Liver (tissue), 10 donors: ENCODE results near the gene AGPAT3. TPM values are rescaled to one million over a fixed set of nuclear protein-coding genes. Genes with fewer than 3 reads are reported as not detected.

ENCODE experiments used
- DNase-seq: peaks from one replicate; pipeline ENCODE4 v3.0.0-alpha.2; 2017; ENCODE audit warnings: low spot score
- H3K27ac ChIP-seq, 2 donors: one replicate each; pipeline ENCODE4 v1.7.0; 2013; ENCODE audit warnings: inconsistent platforms in 2 of 2, low read length in 2 of 2, control low read depth in 1 of 2, low read depth in 1 of 2, mild to moderate bottlenecking in 1 of 2
- H3K27me3 ChIP-seq, 4 donors: one replicate each; pipeline versions ENCODE4 v1.6.1 to v1.7.0; 2013; ENCODE audit warnings: low read length in 3 of 4, inconsistent platforms in 1 of 4, mild to moderate bottlenecking in 1 of 4, moderate library complexity in 1 of 4; ENCODE audit not compliant: control insufficient read depth in 4 of 4, insufficient read depth in 4 of 4
- H3K36me3 ChIP-seq, 4 donors: one replicate each; pipeline versions ENCODE4 v1.6.1 to v1.7.0; 2013; ENCODE audit warnings: low read length in 3 of 4, mild to moderate bottlenecking in 3 of 4, low read depth in 1 of 4, moderate library complexity in 1 of 4; ENCODE audit not compliant: control insufficient read depth in 4 of 4, insufficient read depth in 3 of 4
- H3K4me1 ChIP-seq, 4 donors: one replicate each; pipeline versions ENCODE4 v1.6.1 to v1.7.0; 2013; ENCODE audit warnings: low read length in 3 of 4, mild to moderate bottlenecking in 3 of 4, moderate library complexity in 1 of 4; ENCODE audit not compliant: control insufficient read depth in 4 of 4, insufficient read depth in 4 of 4
- H3K4me3 ChIP-seq, 3 donors: one replicate each; pipeline versions ENCODE4 v1.6.1 to v1.7.0; 2013; ENCODE audit warnings: low read length in 3 of 3, control low read depth in 1 of 3, low read depth in 1 of 3, mild to moderate bottlenecking in 1 of 3
- H3K9ac ChIP-seq, 2 donors: one replicate each; pipeline ENCODE4 v1.7.0; 2013; ENCODE audit warnings: low read length in 2 of 2, mild to moderate bottlenecking in 2 of 2, moderate library complexity in 2 of 2, control low read depth in 1 of 2, low read depth in 1 of 2
- H3K9me3 ChIP-seq, 4 donors: one replicate each; pipeline versions ENCODE4 v1.6.1 to v1.7.0; 2013; ENCODE audit warnings: low read length in 3 of 4; ENCODE audit not compliant: control insufficient read depth in 4 of 4
- EGR1 ChIP-seq, 2 donors: IDR thresholded peaks; 2 replicates each; pipeline ENCODE4 v1.6.1; 2016 to 2018; ENCODE audit warnings: antibody characterized with exemption in 2 of 2, low read depth in 2 of 2
- FOXA1 ChIP-seq: IDR thresholded peaks from 2 replicates; pipeline ENCODE4 v1.6.1; 2016; ENCODE audit warnings: antibody characterized with exemption
- GABPA ChIP-seq, 2 donors: IDR thresholded peaks in 1 of 2; conservative IDR thresholded peaks in 1 of 2; 2 replicates each; pipeline ENCODE4 v1.6.1; 2016; ENCODE audit warnings: antibody characterized with exemption in 2 of 2, mild to moderate bottlenecking in 1 of 2, moderate library complexity in 1 of 2
- HNF4A ChIP-seq, 2 donors: conservative IDR thresholded peaks; 2 replicates each; pipeline ENCODE4 v1.6.1; 2016; ENCODE audit warnings: antibody characterized with exemption in 2 of 2, mild to moderate bottlenecking in 2 of 2
- HNF4G ChIP-seq: IDR thresholded peaks from 2 replicates; pipeline ENCODE4 v1.6.1; 2016; ENCODE audit warnings: antibody characterized with exemption
- JUND ChIP-seq, 2 donors: IDR thresholded peaks; 2 replicates each; pipeline ENCODE4 v1.6.1; 2016; ENCODE audit warnings: antibody characterized with exemption in 2 of 2
- NR2F2 ChIP-seq: IDR thresholded peaks from 2 replicates; pipeline ENCODE4 v1.6.1; 2016; ENCODE audit warnings: antibody characterized with exemption
- SP1 ChIP-seq: IDR thresholded peaks from 2 replicates; pipeline ENCODE4 v1.6.1; 2018; ENCODE audit warnings: antibody characterized with exemption, mild to moderate bottlenecking
- WGBS: extraction: QIAGEN DNeasy Blood & Tissue Kit; methylation state at CpG from one replicate; pipeline ENCODE4 v1.1.7; 2013; 5-methylcytosine and 5-hydroxymethylcytosine counted together
- polyA plus RNA-seq, 2 donors: library from polyadenylated mRNA; stranded (reverse) in 1 of 2; unstranded in 1 of 2; fragments of 200-250 nt in 1 of 2; fragments of >200 nt in 1 of 2; fragmentation: Nextera tagmentation in 1 of 2; extraction: Ambion mirVana in 1 of 2; gene quantifications; one replicate each; pipeline versions ENCODE4 v1.2.1 to v1.2.3, GENCODE V29; 2013 to 2015
- small RNA-seq: library from RNA; depleted of rRNA; stranded (forward); fragments of <200 nt; gene quantifications from one replicate; pipeline ENCODE3, GENCODE V24; 2014
- total RNA-seq, 2 donors: library from RNA; depleted of rRNA; stranded (reverse); fragments of >200 nt; gene quantifications; one replicate each; pipeline ENCODE4 v1.2.3, GENCODE V29; 2014
- TF ChIP-seq, protein P1 (sequence below): IDR thresholded peaks from 2 replicates; pipeline ENCODE4 v1.6.1; 2016; ENCODE audit warnings: antibody characterized with exemption
- TF ChIP-seq, protein P2 (sequence below): IDR thresholded peaks from 2 replicates; pipeline ENCODE4 v1.6.1; 2016; ENCODE audit warnings: antibody characterized with exemption
- TF ChIP-seq, protein P3 (sequence below): fragments of 150-350 bp; IDR thresholded peaks from 2 replicates; pipeline ENCODE4 v1.5.1; 2017; ENCODE audit warnings: improper control_type of control experiment, low read depth, low read length; ENCODE audit not compliant: missing input control
- TF ChIP-seq, protein P4 (sequence below): IDR thresholded peaks from 2 replicates; pipeline ENCODE4 v1.6.1; 2016; ENCODE audit warnings: antibody characterized with exemption, mild to moderate bottlenecking
- donor health status: healthy.
- donor health status: healthy.
- donor health status: healthy.
- donor health status: healthy.
- donor health status: healthy.

The AGPAT3 gene
- total and polyA plus RNA-seq, 4 donors: 32.3 to 148 (median 59.8) TPM

DNA sequence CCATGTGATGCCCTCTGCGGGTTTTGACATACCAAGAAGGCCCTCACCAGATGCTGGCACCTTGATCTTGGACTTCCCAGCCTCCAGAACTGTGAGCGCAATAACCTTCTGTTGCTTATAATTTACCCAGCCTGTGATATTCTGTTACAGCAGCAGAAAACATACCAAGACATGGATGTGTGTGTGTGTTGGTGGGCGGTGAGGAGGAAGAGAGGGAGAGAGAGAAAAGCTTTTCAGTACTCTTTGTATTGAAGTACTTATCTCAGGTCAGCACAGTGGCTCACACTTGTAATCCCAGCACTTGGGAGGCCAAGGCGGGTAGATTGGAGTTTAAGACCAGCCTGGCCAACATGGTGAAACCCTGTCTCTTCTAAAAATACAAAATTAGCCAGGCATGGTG, 170.2 kb downstream of the AGPAT3 start:
- Histone ChIP-seq H3K27ac (no peak overlapping the region), H3K36me3 (peaks cover 5 to 49% (median 41%) of the 10 kb centered on the region in 4 donors), H3K4me1 (no peaks in the 10 kb centered on the region), H3K9me3 (no peaks in the 10 kb centered on the region), H3K9ac (no peak overlapping the region), H3K27me3 (no peaks in the 10 kb centered on the region), H3K4me3 (no peak overlapping the region)
- WGBS: 99% methylated on average over 4 of the region's 4 CpGs
- TF ChIP-seq, protein P1, sequence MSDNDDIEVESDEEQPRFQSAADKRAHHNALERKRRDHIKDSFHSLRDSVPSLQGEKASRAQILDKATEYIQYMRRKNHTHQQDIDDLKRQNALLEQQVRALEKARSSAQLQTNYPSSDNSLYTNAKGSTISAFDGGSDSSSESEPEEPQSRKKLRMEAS: no peak
- TF ChIP-seq, protein P2, sequence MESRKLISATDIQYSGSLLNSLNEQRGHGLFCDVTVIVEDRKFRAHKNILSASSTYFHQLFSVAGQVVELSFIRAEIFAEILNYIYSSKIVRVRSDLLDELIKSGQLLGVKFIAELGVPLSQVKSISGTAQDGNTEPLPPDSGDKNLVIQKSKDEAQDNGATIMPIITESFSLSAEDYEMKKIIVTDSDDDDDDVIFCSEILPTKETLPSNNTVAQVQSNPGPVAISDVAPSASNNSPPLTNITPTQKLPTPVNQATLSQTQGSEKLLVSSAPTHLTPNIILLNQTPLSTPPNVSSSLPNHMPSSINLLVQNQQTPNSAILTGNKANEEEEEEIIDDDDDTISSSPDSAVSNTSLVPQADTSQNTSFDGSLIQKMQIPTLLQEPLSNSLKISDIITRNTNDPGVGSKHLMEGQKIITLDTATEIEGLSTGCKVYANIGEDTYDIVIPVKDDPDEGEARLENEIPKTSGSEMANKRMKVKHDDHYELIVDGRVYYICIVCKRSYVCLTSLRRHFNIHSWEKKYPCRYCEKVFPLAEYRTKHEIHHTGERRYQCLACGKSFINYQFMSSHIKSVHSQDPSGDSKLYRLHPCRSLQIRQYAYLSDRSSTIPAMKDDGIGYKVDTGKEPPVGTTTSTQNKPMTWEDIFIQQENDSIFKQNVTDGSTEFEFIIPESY: no peak
- TF ChIP-seq, protein P3, sequence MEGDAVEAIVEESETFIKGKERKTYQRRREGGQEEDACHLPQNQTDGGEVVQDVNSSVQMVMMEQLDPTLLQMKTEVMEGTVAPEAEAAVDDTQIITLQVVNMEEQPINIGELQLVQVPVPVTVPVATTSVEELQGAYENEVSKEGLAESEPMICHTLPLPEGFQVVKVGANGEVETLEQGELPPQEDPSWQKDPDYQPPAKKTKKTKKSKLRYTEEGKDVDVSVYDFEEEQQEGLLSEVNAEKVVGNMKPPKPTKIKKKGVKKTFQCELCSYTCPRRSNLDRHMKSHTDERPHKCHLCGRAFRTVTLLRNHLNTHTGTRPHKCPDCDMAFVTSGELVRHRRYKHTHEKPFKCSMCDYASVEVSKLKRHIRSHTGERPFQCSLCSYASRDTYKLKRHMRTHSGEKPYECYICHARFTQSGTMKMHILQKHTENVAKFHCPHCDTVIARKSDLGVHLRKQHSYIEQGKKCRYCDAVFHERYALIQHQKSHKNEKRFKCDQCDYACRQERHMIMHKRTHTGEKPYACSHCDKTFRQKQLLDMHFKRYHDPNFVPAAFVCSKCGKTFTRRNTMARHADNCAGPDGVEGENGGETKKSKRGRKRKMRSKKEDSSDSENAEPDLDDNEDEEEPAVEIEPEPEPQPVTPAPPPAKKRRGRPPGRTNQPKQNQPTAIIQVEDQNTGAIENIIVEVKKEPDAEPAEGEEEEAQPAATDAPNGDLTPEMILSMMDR: no peak
- TF ChIP-seq FOXA1: no peak
- TF ChIP-seq JUND (IDR thresholded peaks at IDR 0.05): no peak
- no peak for TF ChIP-seq NR2F2
- TF ChIP-seq EGR1 (IDR thresholded peaks at IDR 0.05; ENCODE audit: low read depth in 2 of 2): no peak
- TF ChIP-seq HNF4A (conservative IDR thresholded peaks at IDR 0.05): no peak
- no peak for TF ChIP-seq HNF4G
- no peak for TF ChIP-seq SP1
- TF ChIP-seq, protein P4, sequence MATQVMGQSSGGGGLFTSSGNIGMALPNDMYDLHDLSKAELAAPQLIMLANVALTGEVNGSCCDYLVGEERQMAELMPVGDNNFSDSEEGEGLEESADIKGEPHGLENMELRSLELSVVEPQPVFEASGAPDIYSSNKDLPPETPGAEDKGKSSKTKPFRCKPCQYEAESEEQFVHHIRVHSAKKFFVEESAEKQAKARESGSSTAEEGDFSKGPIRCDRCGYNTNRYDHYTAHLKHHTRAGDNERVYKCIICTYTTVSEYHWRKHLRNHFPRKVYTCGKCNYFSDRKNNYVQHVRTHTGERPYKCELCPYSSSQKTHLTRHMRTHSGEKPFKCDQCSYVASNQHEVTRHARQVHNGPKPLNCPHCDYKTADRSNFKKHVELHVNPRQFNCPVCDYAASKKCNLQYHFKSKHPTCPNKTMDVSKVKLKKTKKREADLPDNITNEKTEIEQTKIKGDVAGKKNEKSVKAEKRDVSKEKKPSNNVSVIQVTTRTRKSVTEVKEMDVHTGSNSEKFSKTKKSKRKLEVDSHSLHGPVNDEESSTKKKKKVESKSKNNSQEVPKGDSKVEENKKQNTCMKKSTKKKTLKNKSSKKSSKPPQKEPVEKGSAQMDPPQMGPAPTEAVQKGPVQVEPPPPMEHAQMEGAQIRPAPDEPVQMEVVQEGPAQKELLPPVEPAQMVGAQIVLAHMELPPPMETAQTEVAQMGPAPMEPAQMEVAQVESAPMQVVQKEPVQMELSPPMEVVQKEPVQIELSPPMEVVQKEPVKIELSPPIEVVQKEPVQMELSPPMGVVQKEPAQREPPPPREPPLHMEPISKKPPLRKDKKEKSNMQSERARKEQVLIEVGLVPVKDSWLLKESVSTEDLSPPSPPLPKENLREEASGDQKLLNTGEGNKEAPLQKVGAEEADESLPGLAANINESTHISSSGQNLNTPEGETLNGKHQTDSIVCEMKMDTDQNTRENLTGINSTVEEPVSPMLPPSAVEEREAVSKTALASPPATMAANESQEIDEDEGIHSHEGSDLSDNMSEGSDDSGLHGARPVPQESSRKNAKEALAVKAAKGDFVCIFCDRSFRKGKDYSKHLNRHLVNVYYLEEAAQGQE: no peak
- no peak for TF ChIP-seq GABPA (IDR thresholded peaks at IDR 0.05 in 1 of 2, conservative IDR thresholded peaks at IDR 0.05 in 1 of 2)
- DNase-seq: no peak

Small RNAs within 50 kb of the gene (small RNA-seq; reads per million reads assigned to genes)
- gene RNU6-1150P: not detected
- not detected for gene RNU6-859P

Other genes with a start within 250 kb of the AGPAT3 start
- under 1 TPM; 0.14 to 0.33 TPM for gene HSF2BP, start 205.7 kb upstream of the AGPAT3 start, total RNA-seq
- under 1 TPM in 1 of 2 donors, not detected in 1; 0.16 TPM for gene HSF2BP, start 205.7 kb upstream of the AGPAT3 start, polyA plus RNA-seq
- 10 to 100 TPM in 1 of 2 donors, 1 to 10 TPM in 1; 9.2 to 12.6 TPM for gene RRP1B, start 205.7 kb upstream of the AGPAT3 start, total RNA-seq
- gene RRP1B, start 205.7 kb upstream of the AGPAT3 start, polyA plus RNA-seq: 1 to 10 TPM; 7.3 to 7.6 TPM
- gene PDXK, start 146.1 kb upstream of the AGPAT3 start, total RNA-seq: 100 to 1,000 TPM in 1 of 2 donors, 10 to 100 TPM in 1; 20.5 to 104 TPM
- 10 to 100 TPM; 34.7 to 35.0 TPM for gene PDXK, start 146.1 kb upstream of the AGPAT3 start, polyA plus RNA-seq
- 1 to 10 TPM; 3.8 to 7.7 TPM for gene CSTB, start 88.9 kb upstream of the AGPAT3 start, total RNA-seq
- gene CSTB, start 88.9 kb upstream of the AGPAT3 start, polyA plus RNA-seq: 10 to 100 TPM; 59.8 to 62.4 TPM
- gene RRP1, start 75.6 kb upstream of the AGPAT3 start, total RNA-seq: 10 to 100 TPM in 1 of 2 donors, 1 to 10 TPM in 1; 5.4 to 15.0 TPM
- gene RRP1, start 75.6 kb upstream of the AGPAT3 start, polyA plus RNA-seq: 1 to 10 TPM; 7.4 to 8.0 TPM
- 10 to 100 TPM; 16.6 to 24.9 TPM for gene TRAPPC10, start 147.1 kb downstream of the AGPAT3 start, total RNA-seq
- 1 to 10 TPM; 4.9 to 7.2 TPM for gene TRAPPC10, start 147.1 kb downstream of the AGPAT3 start, polyA plus RNA-seq
- 1 to 10 TPM; 4.6 to 8.4 TPM for gene PWP2, start 242.2 kb downstream of the AGPAT3 start, total RNA-seq
- under 1 TPM; 0.66 to 0.85 TPM for gene PWP2, start 242.2 kb downstream of the AGPAT3 start, polyA plus RNA-seq